ENCODE measurements around the gene NSUN6.

Gene NSUN6

DNA sequence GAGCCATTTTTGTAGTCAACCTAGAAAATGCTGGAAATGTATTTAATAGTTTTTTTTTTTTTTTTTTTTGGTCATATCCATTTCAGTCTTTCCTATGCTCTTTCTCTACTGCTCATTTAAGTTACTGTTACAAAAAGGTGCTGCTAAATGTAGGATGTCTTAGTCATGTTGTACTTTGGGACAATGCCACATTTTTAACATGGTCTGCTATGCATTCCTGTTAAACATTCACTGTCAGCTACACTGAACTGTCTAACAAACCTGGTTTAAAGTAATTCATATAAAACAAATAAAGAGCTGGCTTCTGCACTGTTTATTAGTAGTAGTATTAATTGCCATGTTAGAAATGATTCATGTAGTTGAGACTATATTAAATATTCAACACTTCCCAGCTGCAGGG lies 108.6 kb downstream of the NSUN6 start:
- no peak overlapping the region for H3K27ac Mint-ChIP-seq
- intact Hi-C loops (cut with micrococcal nuclease): no loop called here
- H3K4me3 Mint-ChIP-seq: no peak overlapping the region
- H3K36me3 Mint-ChIP-seq (ENCODE audit: low read depth): peaks cover 56% of the 10 kb centered on the region
- H3K4me1 Mint-ChIP-seq (ENCODE audit: low read depth): no peaks in the 10 kb centered on the region
- H3K9me3 Mint-ChIP-seq: no peaks in the 10 kb centered on the region
- no peaks in the 10 kb centered on the region for H3K27me3 Mint-ChIP-seq

DNA sequence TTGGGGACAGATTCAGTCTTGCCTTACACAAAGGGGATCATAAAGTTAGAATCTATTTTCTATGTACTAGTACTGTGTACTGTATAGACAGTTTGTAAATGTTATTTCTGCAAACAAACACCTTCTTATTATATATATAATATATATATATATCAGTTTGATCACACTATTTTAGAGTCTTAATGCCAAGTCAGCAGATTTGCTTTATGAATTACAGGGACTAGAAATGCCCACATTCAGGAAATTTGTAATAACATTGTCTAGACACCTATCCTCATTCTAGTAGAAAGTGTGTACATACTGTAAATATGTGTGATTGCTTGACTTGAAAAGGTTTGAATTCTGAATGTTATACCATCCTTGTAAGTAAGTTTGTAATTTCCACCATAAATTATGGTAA lies 111.2 kb downstream of the NSUN6 start:
- Mint-ChIP-seq H3K4me1 (ENCODE audit: low read depth) (no peaks in the 10 kb centered on the region), H3K9me3 (no peaks in the 10 kb centered on the region), H3K36me3 (ENCODE audit: low read depth) (peaks cover 40% of the 10 kb centered on the region), H3K27ac (no peak overlapping the region), H3K4me3 (no peak overlapping the region), H3K27me3 (no peaks in the 10 kb centered on the region)
- intact Hi-C loops (cut with micrococcal nuclease): no loop called here

DNA sequence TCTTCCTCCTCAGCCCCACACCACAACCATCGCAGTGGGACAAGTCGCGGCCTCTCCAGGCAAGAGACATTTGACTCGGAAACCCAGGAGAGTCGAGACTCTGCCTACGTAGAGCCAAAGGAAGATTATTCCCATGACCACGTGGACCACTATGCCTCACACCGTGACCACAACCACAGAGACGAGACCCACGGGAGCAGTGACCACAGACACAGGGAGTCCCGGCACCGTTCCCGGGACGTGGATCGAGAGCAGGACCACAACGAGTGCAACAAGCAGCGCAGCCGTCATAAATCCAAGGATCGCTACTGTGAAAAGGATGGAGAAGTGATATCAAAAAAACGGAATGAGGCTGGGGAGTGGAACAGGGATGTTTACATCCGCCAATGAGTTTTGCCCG lies 112.1 kb downstream of the NSUN6 start:
- Mint-ChIP-seq H3K9me3 (no peaks in the 10 kb centered on the region), H3K4me1 (ENCODE audit: low read depth) (no peaks in the 10 kb centered on the region), H3K4me3 (no peak overlapping the region), H3K36me3 (ENCODE audit: low read depth) (peaks cover 33% of the 10 kb centered on the region), H3K27me3 (no peaks in the 10 kb centered on the region), H3K27ac (no peak overlapping the region)
- intact Hi-C loops (cut with micrococcal nuclease): no loop called here

DNA sequence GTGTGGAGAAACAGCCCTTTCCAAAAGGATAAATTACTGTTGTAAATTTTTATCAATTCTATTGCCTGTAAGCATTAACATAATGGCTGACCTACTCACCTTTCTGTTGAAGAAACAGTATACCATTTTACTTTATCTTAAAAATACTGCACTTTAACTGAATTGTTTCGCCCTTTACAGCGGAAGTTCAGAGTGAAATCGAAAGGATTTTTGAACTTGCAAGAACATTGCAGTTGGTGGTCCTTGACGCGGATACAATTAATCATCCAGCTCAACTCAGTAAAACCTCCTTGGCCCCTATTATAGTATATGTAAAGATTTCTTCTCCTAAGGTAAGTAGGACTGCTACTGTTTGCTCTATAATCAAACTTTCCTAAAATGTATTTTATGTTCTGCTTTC lies 117.5 kb downstream of the NSUN6 start:
- Mint-ChIP-seq H3K27me3 (no peaks in the 10 kb centered on the region), H3K36me3 (ENCODE audit: low read depth) (peaks cover 1% of the 10 kb centered on the region), H3K9me3 (peaks cover 6% of the 10 kb centered on the region), H3K4me3 (no peak overlapping the region), H3K27ac (no peak overlapping the region), H3K4me1 (ENCODE audit: low read depth) (no peaks in the 10 kb centered on the region)
- intact Hi-C loops (cut with micrococcal nuclease): no loop called here

DNA sequence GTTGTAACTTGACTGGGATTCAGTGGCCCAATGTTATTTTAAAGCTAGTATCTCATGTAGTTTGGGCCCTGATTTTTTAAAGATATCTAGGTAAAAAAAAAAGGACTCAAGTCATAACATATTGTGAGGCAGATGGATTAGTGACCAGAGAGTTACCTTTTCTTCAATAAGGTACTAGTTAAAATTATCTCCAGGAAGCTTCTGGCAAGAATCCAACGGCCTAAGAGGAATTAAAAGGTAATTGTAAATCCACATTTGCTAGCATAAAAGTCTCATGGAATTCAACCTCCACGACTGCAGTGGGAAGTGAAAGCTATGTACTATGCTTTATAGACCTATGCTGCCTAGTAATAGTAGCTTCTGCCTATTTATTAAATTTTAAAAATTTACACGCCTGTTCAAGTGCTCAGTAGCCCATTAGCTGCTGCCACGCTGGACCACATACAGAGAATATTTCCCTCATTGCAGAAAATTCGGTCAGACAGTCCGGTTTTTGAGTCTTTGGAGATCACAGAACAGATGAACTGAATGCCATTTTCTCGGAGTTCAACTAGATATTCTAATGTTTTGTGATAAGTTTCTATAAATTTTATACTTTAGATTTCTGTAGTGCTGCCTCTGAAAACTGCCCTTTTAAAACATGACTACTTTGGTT lies 118.4 kb downstream of the NSUN6 start:
- no peak overlapping the region for H3K27ac Mint-ChIP-seq
- no peaks in the 10 kb centered on the region for H3K4me1 Mint-ChIP-seq (ENCODE audit: low read depth)
- H3K27me3 Mint-ChIP-seq: no peaks in the 10 kb centered on the region
- H3K36me3 Mint-ChIP-seq (ENCODE audit: low read depth): no peaks in the 10 kb centered on the region
- H3K9me3 Mint-ChIP-seq: peaks cover 6% of the 10 kb centered on the region
- intact Hi-C loops (cut with micrococcal nuclease): no loop called here
- no peak overlapping the region for H3K4me3 Mint-ChIP-seq

DNA sequence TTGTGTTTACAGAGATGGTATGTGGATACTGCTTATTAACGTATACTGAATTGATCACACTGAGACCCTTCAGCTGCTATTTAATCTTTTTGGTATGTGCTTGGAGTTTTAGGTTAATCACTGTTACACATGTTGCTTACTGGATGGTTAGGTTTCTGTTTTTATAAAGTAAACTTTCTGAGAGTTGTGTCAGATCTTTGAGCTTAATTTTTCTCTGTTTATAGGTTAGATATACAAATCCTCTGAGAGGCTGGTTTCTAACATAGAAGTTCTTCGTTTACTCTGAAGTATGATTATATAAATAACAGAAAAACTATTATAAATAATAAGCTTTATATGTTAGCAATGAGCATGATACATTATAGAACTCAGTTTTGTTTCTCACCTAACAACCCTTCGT lies 123.1 kb downstream of the NSUN6 start:
- peaks cover 6% of the 10 kb centered on the region for H3K9me3 Mint-ChIP-seq
- no peak overlapping the region for H3K27ac Mint-ChIP-seq
- H3K27me3 Mint-ChIP-seq: no peaks in the 10 kb centered on the region
- H3K4me1 Mint-ChIP-seq (ENCODE audit: low read depth): no peaks in the 10 kb centered on the region
- H3K36me3 Mint-ChIP-seq (ENCODE audit: low read depth): no peaks in the 10 kb centered on the region
- intact Hi-C loops (cut with micrococcal nuclease): no loop called here
- no peak overlapping the region for H3K4me3 Mint-ChIP-seq

DNA sequence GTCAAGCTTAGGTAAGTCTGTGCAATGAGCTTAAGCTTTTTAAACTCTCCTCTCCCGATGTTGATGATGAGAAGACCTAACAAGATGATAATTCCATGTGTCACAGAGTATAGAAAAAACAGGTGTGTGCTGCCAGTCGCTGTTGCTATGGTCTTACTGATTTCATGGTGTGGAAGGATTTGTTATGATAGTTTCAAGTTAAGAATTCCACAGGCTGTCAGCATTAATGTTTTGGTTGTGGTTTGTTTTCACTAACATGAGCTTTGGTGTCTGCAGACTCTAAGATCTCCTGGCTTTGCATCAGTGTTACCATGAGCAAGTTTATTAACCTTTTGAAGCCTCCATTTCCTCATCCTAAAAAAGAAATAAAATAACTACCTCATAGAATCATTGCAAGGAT lies 123.7 kb downstream of the NSUN6 start:
- Mint-ChIP-seq H3K4me3 (no peak overlapping the region), H3K27me3 (no peaks in the 10 kb centered on the region), H3K9me3 (peaks cover 6% of the 10 kb centered on the region), H3K36me3 (ENCODE audit: low read depth) (no peaks in the 10 kb centered on the region), H3K4me1 (ENCODE audit: low read depth) (no peaks in the 10 kb centered on the region), H3K27ac (no peak overlapping the region)
- intact Hi-C loops (cut with micrococcal nuclease): no loop called here

DNA sequence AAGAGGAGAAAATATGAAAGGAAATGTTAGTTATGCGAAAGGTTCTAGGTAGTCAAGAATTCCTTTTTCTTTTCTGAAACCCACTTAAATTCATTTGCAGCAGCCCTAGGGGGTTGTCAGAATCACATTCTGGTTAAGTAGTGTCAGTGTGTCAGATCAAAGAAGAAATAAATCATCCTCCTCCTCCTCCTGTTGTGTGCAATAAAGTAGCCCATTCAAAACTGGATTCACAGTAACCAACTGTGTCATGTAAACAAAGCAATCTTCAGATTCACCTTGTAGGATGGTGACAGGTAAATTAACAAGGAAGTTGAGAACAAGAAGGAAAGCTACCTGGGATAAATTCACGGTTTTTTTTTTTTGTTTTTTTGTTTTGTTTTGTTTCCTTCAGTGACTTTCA lies 127.5 kb downstream of the NSUN6 start:
- Mint-ChIP-seq H3K36me3 (ENCODE audit: low read depth) (no peaks in the 10 kb centered on the region), H3K27me3 (no peaks in the 10 kb centered on the region), H3K9me3 (peaks cover 8% of the 10 kb centered on the region), H3K4me3 (no peak overlapping the region), H3K27ac (no peak overlapping the region), H3K4me1 (ENCODE audit: low read depth) (no peaks in the 10 kb centered on the region)
- intact Hi-C loops (cut with micrococcal nuclease): no loop called here

DNA sequence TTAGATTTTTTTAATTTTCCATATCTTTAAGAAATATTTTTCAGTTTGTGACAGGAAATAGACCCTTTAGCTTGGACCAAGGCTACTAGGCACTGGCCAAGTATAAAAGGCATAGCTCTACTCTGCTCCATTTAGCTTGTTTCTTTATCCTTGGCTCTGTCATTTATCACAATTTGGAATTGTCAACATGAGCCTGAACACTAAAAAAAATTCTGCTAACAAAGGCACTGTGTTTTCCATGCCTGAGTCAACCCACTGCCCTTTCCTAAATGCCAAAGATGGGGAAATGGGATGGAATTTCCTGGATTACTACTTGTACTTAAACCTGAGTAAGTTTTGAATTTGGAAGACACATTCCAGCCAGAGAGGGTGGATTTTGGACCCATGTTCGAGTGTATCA lies 128.4 kb downstream of the NSUN6 start:
- no peaks in the 10 kb centered on the region for H3K36me3 Mint-ChIP-seq (ENCODE audit: low read depth)
- no peak overlapping the region for H3K27ac Mint-ChIP-seq
- H3K9me3 Mint-ChIP-seq: peaks cover 8% of the 10 kb centered on the region
- no peaks in the 10 kb centered on the region for H3K4me1 Mint-ChIP-seq (ENCODE audit: low read depth)
- intact Hi-C loops (cut with micrococcal nuclease): no loop called here
- no peaks in the 10 kb centered on the region for H3K27me3 Mint-ChIP-seq
- H3K4me3 Mint-ChIP-seq: no peak overlapping the region

DNA sequence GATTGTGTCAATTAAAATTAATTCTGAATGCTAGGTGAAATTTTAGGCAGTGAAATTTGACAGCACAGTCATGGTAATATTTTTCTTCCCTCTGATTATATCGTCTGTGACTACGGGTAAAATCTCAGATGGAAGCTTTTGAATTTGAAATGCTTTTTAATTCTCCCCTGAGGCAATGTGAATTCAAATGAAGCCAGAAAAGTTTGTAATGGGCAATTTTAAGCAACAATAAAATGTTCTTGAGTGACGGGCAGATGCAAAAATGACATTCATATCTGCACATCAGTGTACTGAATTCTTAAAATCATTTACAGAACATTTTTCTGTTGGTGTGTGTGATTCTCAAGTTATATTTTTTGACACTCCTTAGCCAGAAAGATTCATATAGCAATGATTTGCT lies 134.5 kb downstream of the NSUN6 start:
- Mint-ChIP-seq H3K4me3 (no peak overlapping the region), H3K9me3 (peaks cover 8% of the 10 kb centered on the region), H3K27me3 (no peaks in the 10 kb centered on the region), H3K36me3 (ENCODE audit: low read depth) (no peaks in the 10 kb centered on the region), H3K27ac (no peak overlapping the region), H3K4me1 (ENCODE audit: low read depth) (no peaks in the 10 kb centered on the region)
- intact Hi-C loops (cut with micrococcal nuclease): no loop called here

DNA sequence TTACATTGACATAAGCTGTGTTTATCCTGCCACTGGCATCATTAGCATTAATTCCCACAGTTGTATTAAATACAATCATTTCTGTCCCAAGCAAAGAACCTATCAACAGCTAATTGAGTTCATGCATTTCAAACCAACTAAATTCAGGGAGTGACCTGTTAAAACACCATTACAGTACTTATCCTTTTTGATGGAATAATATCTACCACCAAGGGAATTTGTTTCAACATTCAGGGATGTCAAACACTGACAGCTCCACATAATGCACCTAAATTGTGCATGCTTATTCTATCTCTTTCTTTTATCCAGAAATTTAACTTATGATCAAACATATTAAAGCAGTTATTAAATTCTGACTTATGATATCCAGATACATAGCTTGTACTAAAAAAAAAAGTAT lies 136.8 kb downstream of the NSUN6 start:
- Mint-ChIP-seq H3K36me3 (ENCODE audit: low read depth) (no peaks in the 10 kb centered on the region), H3K27ac (no peak overlapping the region), H3K4me3 (no peak overlapping the region), H3K9me3 (no peaks in the 10 kb centered on the region), H3K27me3 (no peaks in the 10 kb centered on the region), H3K4me1 (ENCODE audit: low read depth) (no peaks in the 10 kb centered on the region)
- intact Hi-C loops (cut with micrococcal nuclease): no loop called here

DNA sequence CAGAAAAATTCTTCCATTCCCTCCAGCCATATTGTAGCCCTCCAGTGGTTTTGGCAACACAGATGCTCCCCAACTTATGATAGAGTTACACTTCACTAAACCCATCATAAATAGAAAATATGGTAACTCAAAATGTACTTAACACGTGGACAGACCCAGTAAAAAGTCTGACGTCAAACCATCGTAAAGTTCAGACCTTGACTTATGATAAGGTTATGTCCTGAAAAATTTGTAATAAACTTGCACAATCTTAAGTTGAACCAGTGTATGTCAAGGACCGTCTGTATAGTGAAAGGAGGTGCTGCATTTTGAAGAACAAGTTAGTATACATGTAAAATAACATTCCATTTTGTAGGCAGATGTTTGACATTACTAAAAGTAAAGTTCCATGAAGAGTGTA lies 142.8 kb downstream of the NSUN6 start:
- Mint-ChIP-seq H3K9me3 (no peaks in the 10 kb centered on the region), H3K27me3 (no peaks in the 10 kb centered on the region), H3K4me3 (no peak overlapping the region), H3K36me3 (ENCODE audit: low read depth) (no peaks in the 10 kb centered on the region), H3K4me1 (ENCODE audit: low read depth) (no peaks in the 10 kb centered on the region), H3K27ac (no peak overlapping the region)
- intact Hi-C loops (cut with micrococcal nuclease): no loop called here

DNA sequence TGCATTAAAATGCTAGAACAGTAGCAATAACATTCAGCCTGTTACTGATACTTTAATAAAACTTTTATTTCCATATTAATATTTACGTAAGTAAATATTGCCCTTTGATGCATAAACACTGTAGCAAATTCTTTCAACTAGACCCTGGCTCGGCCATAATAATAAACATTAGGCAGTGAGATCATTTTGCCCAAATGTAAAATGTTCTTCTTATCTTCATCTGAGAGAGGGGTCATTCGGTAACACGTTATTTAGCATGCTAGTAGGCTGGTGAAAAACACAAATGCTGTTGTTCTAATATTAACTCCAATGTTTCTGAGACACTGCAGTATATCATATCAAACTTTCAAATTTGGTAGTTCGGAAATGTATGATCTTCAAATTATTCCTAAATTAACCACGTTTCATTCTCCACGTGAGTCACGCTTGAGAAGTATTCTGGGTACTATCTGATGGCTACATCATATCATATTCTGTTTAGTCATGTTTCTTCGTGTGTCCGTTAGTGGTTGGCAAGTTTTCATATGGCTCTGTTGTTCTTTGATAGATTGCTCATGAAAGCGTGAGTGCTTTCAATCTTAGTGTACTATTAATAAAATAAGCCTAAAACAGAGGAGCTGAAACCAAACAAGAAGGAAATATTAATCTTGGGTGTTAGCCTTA lies 145.8 kb downstream of the NSUN6 start:
- Mint-ChIP-seq H3K4me3 (no peak overlapping the region), H3K9me3 (no peaks in the 10 kb centered on the region), H3K36me3 (ENCODE audit: low read depth) (no peaks in the 10 kb centered on the region), H3K27me3 (no peaks in the 10 kb centered on the region), H3K4me1 (ENCODE audit: low read depth) (no peaks in the 10 kb centered on the region), H3K27ac (no peak overlapping the region)
- intact Hi-C loops (cut with micrococcal nuclease): no loop called here

DNA sequence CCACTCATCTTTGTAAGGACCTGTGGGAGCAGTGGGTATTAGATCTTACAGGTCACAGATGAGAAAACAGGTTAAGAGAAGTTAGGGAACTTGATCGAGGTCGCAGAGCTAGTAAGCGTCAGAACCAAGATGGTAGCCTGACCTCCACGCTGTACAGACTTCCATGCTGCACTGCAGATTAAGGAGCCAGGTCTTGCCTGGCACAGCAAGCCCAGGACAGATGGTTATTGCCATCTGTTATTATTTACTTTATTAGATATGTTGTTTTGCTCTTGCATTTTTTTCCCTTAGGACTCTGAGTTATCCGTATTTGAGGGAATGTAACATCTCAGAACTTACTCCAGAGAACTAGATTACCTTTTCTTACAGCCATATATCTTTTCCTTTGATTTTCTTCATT lies 147.2 kb downstream of the NSUN6 start:
- no peaks in the 10 kb centered on the region for H3K4me1 Mint-ChIP-seq (ENCODE audit: low read depth)
- no peak overlapping the region for H3K4me3 Mint-ChIP-seq
- no peak overlapping the region for H3K27ac Mint-ChIP-seq
- intact Hi-C loops (cut with micrococcal nuclease): no loop called here
- H3K27me3 Mint-ChIP-seq: no peaks in the 10 kb centered on the region
- H3K9me3 Mint-ChIP-seq: no peaks in the 10 kb centered on the region
- no peaks in the 10 kb centered on the region for H3K36me3 Mint-ChIP-seq (ENCODE audit: low read depth)

DNA sequence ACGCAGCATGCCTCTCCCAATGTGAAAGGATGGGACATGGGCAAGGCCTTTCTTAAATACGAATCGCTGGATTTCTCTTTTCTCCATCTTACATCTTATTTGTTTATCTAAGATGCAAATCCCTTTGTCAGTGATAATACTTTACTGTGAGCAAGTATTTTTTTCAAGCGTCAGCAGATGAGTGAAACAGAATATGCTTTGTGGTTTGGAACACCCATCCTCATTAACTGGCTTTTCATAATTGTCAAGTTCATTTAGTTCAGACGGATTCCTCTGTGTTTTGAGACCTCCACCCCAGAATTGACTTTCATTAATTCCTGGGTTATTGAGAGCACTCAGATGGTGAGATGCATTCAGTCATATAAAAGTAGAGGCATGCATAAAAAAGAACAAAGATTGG lies 149.8 kb downstream of the NSUN6 start:
- intact Hi-C loops (cut with micrococcal nuclease): no loop called here
- H3K27ac Mint-ChIP-seq: no peak overlapping the region
- H3K36me3 Mint-ChIP-seq (ENCODE audit: low read depth): no peaks in the 10 kb centered on the region
- H3K4me1 Mint-ChIP-seq (ENCODE audit: low read depth): no peaks in the 10 kb centered on the region
- H3K27me3 Mint-ChIP-seq: no peaks in the 10 kb centered on the region
- no peaks in the 10 kb centered on the region for H3K9me3 Mint-ChIP-seq
- H3K4me3 Mint-ChIP-seq: no peak overlapping the region
